Trophoblast cell (in vitro differentiated cells and primary cell): ENCODE data around the gene SYT2.
"Not testable (repeated sequence)": the region's sequence is repeated elsewhere in the genome, so short reads cannot be mapped to it uniquely, and the experiment has no call there.

Source experiments
- DNase-seq, 2 donors: peaks; one replicate each; pipeline ENCODE4 v3.0.0-alpha.2; 2016
- H2AFZ ChIP-seq: 2 replicates; pipeline ENCODE4 v1.6.1; 2013; ENCODE audit warnings: low read length, moderate library complexity, mild to moderate bottlenecking; ENCODE audit not compliant: insufficient read depth, poor library complexity
- H2AK5ac ChIP-seq: 2 replicates; pipeline ENCODE4 v1.6.1; 2013; ENCODE audit warnings: mild to moderate bottlenecking, low read length
- H2BK120ac ChIP-seq: 2 replicates; pipeline ENCODE4 v1.6.1; 2013; ENCODE audit warnings: low read length, mild to moderate bottlenecking, moderate library complexity; ENCODE audit not compliant: insufficient read depth, poor library complexity
- H2BK12ac ChIP-seq: 2 replicates; pipeline ENCODE4 v1.6.1; 2013; ENCODE audit warnings: mild to moderate bottlenecking, low read length, moderate library complexity
- H2BK5ac ChIP-seq: 2 replicates; pipeline ENCODE4 v1.6.1; 2013; ENCODE audit warnings: low read length, low read depth, moderate library complexity, mild to moderate bottlenecking; ENCODE audit not compliant: poor library complexity
- H3K14ac ChIP-seq: 2 replicates; pipeline ENCODE4 v1.6.1; 2013; ENCODE audit warnings: mild to moderate bottlenecking, low read length
- H3K18ac ChIP-seq: 2 replicates; pipeline ENCODE4 v1.6.1; 2013; ENCODE audit warnings: mild to moderate bottlenecking, low read length
- H3K23ac ChIP-seq: 2 replicates; pipeline ENCODE4 v1.6.1; 2013; ENCODE audit warnings: low read length
- H3K27ac ChIP-seq: 2 replicates; pipeline ENCODE4 v1.5.1; 2013; ENCODE audit warnings: low read depth, mild to moderate bottlenecking, inconsistent platforms, low read length, moderate library complexity
- H3K27me3 ChIP-seq: 2 replicates; pipeline ENCODE4 v1.6.1; 2013; ENCODE audit warnings: inconsistent platforms, mild to moderate bottlenecking, low read length, moderate library complexity; ENCODE audit not compliant: insufficient read depth
- H3K36me3 ChIP-seq, 2 experiments: 1 replicate in 1 of 2; 2 replicates in 1 of 2; pipeline ENCODE4 v1.6.1; 2013; ENCODE audit warnings: low read length in 2 of 2, mild to moderate bottlenecking in 2 of 2, moderate library complexity in 1 of 2; ENCODE audit not compliant: insufficient read depth in 2 of 2, control insufficient read depth in 1 of 2
- H3K4ac ChIP-seq: 2 replicates; pipeline ENCODE4 v1.6.1; 2013; ENCODE audit warnings: low read depth, mild to moderate bottlenecking, low read length, moderate library complexity
- H3K4me1 ChIP-seq, 2 experiments: 1 replicate in 1 of 2; 2 replicates in 1 of 2; pipeline ENCODE4 v1.6.1; 2013; ENCODE audit warnings: low read length in 2 of 2, mild to moderate bottlenecking in 2 of 2, moderate library complexity in 1 of 2; ENCODE audit not compliant: insufficient read depth in 2 of 2, control insufficient read depth in 1 of 2
- H3K4me2 ChIP-seq: 2 replicates; pipeline ENCODE4 v1.6.1; 2013; ENCODE audit warnings: inconsistent platforms, mild to moderate bottlenecking, low read length, moderate library complexity
- H3K4me3 ChIP-seq: 2 replicates; pipeline ENCODE4 v1.5.1; 2013; ENCODE audit warnings: mild to moderate bottlenecking, low read depth, low read length, inconsistent platforms
- H3K79me1 ChIP-seq: one replicate; pipeline ENCODE4 v1.6.1; 2013; ENCODE audit warnings: low read length
- H3K79me2 ChIP-seq: 2 replicates; pipeline ENCODE4 v1.6.1; 2013; ENCODE audit warnings: low read length, mild to moderate bottlenecking; ENCODE audit not compliant: control insufficient read depth, insufficient read depth, poor library complexity
- H3K9ac ChIP-seq: 2 replicates; pipeline ENCODE4 v1.6.1; 2013; ENCODE audit warnings: mild to moderate bottlenecking, low read length
- H3K9me3 ChIP-seq: 2 replicates; pipeline ENCODE4 v1.6.1; 2013; ENCODE audit warnings: low read depth, mild to moderate bottlenecking, control low read depth, inconsistent platforms, low read length; ENCODE audit not compliant: insufficient read depth
- H4K12ac ChIP-seq: 2 replicates; pipeline ENCODE4 v1.6.1; 2013; ENCODE audit warnings: low read depth, mild to moderate bottlenecking, low read length, moderate library complexity
- H4K8ac ChIP-seq: 2 replicates; pipeline ENCODE4 v1.6.1; 2013; ENCODE audit warnings: low read depth, mild to moderate bottlenecking, low read length, moderate library complexity
- H4K91ac ChIP-seq: one replicate; pipeline ENCODE4 v1.6.1; 2013; ENCODE audit warnings: low read depth, mild to moderate bottlenecking, low read length, moderate library complexity
- WGBS: extraction: QIAGEN DNeasy Blood & Tissue Kit; methylation state at CpG from one replicate; pipeline ENCODE4 v1.1.7; 2013; ENCODE audit warnings: missing lambda C conversion rate; ENCODE audit not compliant: insufficient read length, insufficient coverage; ENCODE audit errors: extremely low coverage; 5-methylcytosine and 5-hydroxymethylcytosine counted together

Gene SYT2

DNA sequence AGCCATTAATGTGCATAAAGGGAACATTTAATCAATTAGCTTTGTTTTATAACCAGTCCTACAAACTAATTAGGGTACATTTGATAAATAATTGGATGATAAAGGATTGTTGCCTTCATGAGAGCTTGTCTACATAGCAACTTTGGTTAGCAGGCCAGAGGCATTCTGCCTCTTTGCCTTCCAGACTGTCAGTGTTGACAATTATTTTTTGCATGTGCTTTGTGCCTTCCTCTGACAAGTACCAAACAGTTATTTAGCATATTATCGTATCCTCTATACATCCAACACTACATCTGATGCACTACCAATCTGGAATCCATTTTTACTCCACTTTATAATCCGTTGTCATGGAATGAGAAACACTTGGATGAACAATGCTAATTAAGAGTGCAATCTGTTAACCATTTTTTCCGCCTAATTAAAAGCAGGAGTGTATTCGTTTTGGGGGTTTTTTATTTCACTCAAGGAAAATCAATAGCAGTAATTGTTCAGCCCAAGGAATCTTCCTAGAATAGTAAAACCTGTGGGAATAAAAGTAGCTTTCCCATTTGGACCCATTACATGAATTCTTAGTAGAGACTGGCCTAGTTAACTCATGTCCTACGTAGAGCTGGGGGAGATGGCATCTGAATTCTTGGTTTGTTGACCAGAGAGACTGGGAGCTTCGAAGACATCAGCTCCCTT, 165.3 kb downstream of the SYT2 start:
- H3K27me3 ChIP-seq, H3K4ac ChIP-seq, H2BK120ac ChIP-seq, H3K4me3 ChIP-seq, H3K4me2 ChIP-seq, H3K79me1 ChIP-seq, H2BK12ac ChIP-seq, H3K36me3 ChIP-seq, H2BK5ac ChIP-seq, H3K23ac ChIP-seq, H4K8ac ChIP-seq, H3K27ac ChIP-seq, H2AFZ ChIP-seq, H2AK5ac ChIP-seq, H3K14ac ChIP-seq, H3K4me1 ChIP-seq, H3K18ac ChIP-seq, H4K91ac ChIP-seq, DNase-seq, H4K12ac ChIP-seq, H3K79me2 ChIP-seq, H3K9me3 ChIP-seq, H3K9ac ChIP-seq: not testable (repeated sequence)
- WGBS: no CpG with 5 or more reads among the region's 6 CpGs

DNA sequence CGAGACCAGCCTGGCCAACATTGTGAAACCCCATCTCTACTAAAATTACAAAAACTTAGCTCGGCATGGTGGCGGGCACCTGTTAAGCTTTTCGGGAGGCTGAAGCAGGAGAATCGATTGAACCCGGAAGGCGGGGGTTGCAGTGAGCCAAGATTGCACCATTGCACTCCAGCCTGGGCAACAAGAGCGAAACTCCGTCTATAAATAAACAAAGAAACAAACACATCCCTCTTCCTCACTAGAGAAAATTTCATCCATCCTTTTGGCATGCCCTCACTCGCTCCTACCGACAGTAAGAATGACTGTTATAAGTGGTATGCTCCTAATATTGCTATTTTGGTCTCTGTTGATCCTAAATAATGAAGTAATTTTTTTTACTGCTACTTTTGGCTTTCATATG, 166.7 kb downstream of the SYT2 start:
- H2AK5ac ChIP-seq, H3K9me3 ChIP-seq, H2AFZ ChIP-seq, H3K23ac ChIP-seq, H3K4ac ChIP-seq, H3K79me2 ChIP-seq, H3K4me3 ChIP-seq, H3K9ac ChIP-seq, H3K18ac ChIP-seq, H4K91ac ChIP-seq, H3K27ac ChIP-seq, H2BK5ac ChIP-seq, H3K27me3 ChIP-seq, H3K4me2 ChIP-seq, H3K4me1 ChIP-seq, DNase-seq, H3K79me1 ChIP-seq, H3K14ac ChIP-seq, H2BK120ac ChIP-seq, H4K8ac ChIP-seq, H3K36me3 ChIP-seq, H2BK12ac ChIP-seq, H4K12ac ChIP-seq: not testable (repeated sequence)
- WGBS: no CpG with 5 or more reads among the region's 11 CpGs

DNA sequence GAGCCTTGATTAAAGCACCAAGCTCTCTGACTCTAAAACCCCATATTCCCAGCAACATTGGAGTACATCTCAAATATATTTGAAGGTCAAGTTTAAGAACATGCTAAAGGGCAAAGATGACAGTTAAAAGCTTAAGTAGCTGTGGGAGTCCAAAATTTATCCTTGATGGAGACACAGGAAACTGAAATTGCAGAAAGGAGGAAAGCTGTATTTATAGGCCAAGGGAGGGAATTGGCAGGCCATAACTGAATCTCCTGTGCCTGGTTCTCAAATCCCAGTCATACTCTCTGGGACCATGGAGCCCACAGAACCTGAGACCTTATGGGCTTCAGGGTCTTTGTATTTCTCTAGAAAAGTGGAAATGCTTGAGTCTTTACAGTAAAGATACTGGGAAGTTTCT, 167.8 kb downstream of the SYT2 start:
- H3K4me2 ChIP-seq, H4K8ac ChIP-seq, H3K14ac ChIP-seq, H2BK5ac ChIP-seq, H3K27me3 ChIP-seq, H3K18ac ChIP-seq, H3K9ac ChIP-seq, H3K23ac ChIP-seq, H2BK12ac ChIP-seq, H2AK5ac ChIP-seq, H3K79me1 ChIP-seq, H3K36me3 ChIP-seq, H2AFZ ChIP-seq, H3K4me3 ChIP-seq, H3K4ac ChIP-seq, H3K27ac ChIP-seq, H2BK120ac ChIP-seq, H3K9me3 ChIP-seq, H4K12ac ChIP-seq, H3K4me1 ChIP-seq, DNase-seq, H3K79me2 ChIP-seq: not testable (repeated sequence)
- peak overlapping the region; percentile 37 for H4K91ac ChIP-seq

DNA sequence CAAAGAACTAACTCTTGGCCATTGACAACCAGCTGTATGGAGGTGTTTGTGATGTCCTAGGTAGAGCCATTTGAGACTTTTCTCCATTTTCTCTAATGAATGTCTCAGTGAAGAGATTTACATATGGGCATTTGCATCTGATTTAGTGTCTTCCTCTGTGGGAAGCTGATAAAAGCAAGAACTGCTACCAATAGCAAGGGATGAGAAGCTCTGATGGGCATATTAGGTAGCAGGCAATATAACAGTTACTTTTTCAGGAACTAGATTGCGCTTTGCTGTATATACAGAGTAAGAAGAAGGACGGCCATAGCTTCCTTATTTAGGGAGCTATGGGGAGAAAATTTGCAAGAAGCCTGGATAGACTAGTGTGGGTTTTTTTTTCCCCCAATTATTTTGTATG, 169.4 kb downstream of the SYT2 start:
- H3K4ac ChIP-seq, H3K14ac ChIP-seq, H3K4me3 ChIP-seq, H3K18ac ChIP-seq, H3K79me1 ChIP-seq, H4K91ac ChIP-seq, H3K36me3 ChIP-seq, H3K4me2 ChIP-seq, H3K27ac ChIP-seq, H2AK5ac ChIP-seq, H4K8ac ChIP-seq, H3K79me2 ChIP-seq, H3K23ac ChIP-seq, H3K4me1 ChIP-seq, H3K9me3 ChIP-seq, DNase-seq, H2AFZ ChIP-seq, H2BK5ac ChIP-seq, H2BK12ac ChIP-seq, H4K12ac ChIP-seq, H3K27me3 ChIP-seq, H2BK120ac ChIP-seq, H3K9ac ChIP-seq: not testable (repeated sequence)
- no CpG with 5 or more reads among the region's 2 CpGs for WGBS
